ENCODE measurements around the gene LBP. TPM values are rescaled to one million over a fixed set of nuclear protein-coding genes. Genes with fewer than 3 reads are reported as not detected.

The LBP gene
- total RNA-seq, 1 experiment from 2014 or later, result 0.52 TPM

GRCh38 chr20:38372806-38373205 lies 26.5 kb downstream of the LBP start:
- H3K9ac ChIP-seq (ENCODE audit: extremely low read depth, insufficient read length, low read length), result no peak overlapping the region
- H3K9me3 Mint-ChIP-seq, result 0 out of 5 replicates have a peak, but pooled peaks cover 0 to 2% of the 10 kb centered on the region in 2 experiments
- H3K14ac ChIP-seq (ENCODE audit: insufficient read depth, low read length), result 0 out of 2 replicates have a peak overlapping the region, but pooled peaks have one; percentile 49
- no peak overlapping the region for H4K91ac ChIP-seq (ENCODE audit: insufficient read length, low read depth, low read length)
- H2BK20ac ChIP-seq (ENCODE audit: low read depth, low read length, poor library complexity, severe bottlenecking), result no peak overlapping the region
- H3K27ac Mint-ChIP-seq, result no peak overlapping the region
- no peak overlapping the region for H2BK12ac ChIP-seq (ENCODE audit: insufficient read length, low read depth, low read length)
- no peaks in the 10 kb centered on the region for H3K23me2 ChIP-seq (ENCODE audit: insufficient read length, low read depth, low read length, poor library complexity, severe bottlenecking)
- no peak overlapping the region for H4K8ac ChIP-seq (replicated peaks; ENCODE audit: insufficient read length, low read depth, low read length)
- no peaks in the 10 kb centered on the region for H4K20me1 ChIP-seq (ENCODE audit: control insufficient read depth, insufficient read depth, insufficient read length)
- no peak for DNase-seq
- no peak overlapping the region for H2BK5ac ChIP-seq (ENCODE audit: insufficient read length, low read length)
- no peak for TF ChIP-seq CTCF (conservative IDR thresholded peaks at IDR 0.05)
- H3T11ph ChIP-seq (ENCODE audit: low read length), result no peak overlapping the region
- peaks cover 11% of the 10 kb centered on the region for H3K27me3 Mint-ChIP-seq (ENCODE audit: low read depth)
- H3K4me2 ChIP-seq (ENCODE audit: insufficient read depth, insufficient read length, low read length), result no peak overlapping the region
- H3K56ac ChIP-seq (ENCODE audit: insufficient read length, low read depth, low read length), result no peak overlapping the region
- no peaks in the 10 kb centered on the region for H3K4me1 ChIP-seq (ENCODE audit: insufficient read depth, low read length)
- H2AFZ ChIP-seq (ENCODE audit: low read length), result no peak overlapping the region
- no peaks in the 10 kb centered on the region for H3K27me3 ChIP-seq (ENCODE audit: insufficient read depth, low read length)
- H3K79me1 ChIP-seq (ENCODE audit: insufficient read depth, low read depth, low read length, poor library complexity, severe bottlenecking), result no peaks in the 10 kb centered on the region
- H2AK5ac ChIP-seq (ENCODE audit: insufficient read length, low read length), result no peak overlapping the region
- H2BK120ac ChIP-seq (ENCODE audit: low read depth, low read length, poor library complexity, severe bottlenecking), result no peak overlapping the region
- H3K23ac ChIP-seq (ENCODE audit: insufficient read length, low read depth, low read length), result no peak overlapping the region
- H3K79me2 ChIP-seq (ENCODE audit: insufficient read depth, low read length), result no peaks in the 10 kb centered on the region
- no peak overlapping the region for H4K5ac ChIP-seq (ENCODE audit: insufficient read length, low read depth, low read length)
- H3K27ac ChIP-seq (ENCODE audit: insufficient read length, low read depth, low read length), result no peak overlapping the region
- peaks cover 16% of the 10 kb centered on the region in 2 experiments for H3K4me1 Mint-ChIP-seq
- H3K4ac ChIP-seq (ENCODE audit: low read depth, low read length), result no peak overlapping the region
- H3K18ac ChIP-seq (ENCODE audit: insufficient read length, low read depth, low read length), result no peak overlapping the region
- H3K36me3 Mint-ChIP-seq (ENCODE audit: insufficient read depth in 1 of 3, low read depth in 3 of 3), result no peaks in the 10 kb centered on the region; a peak in 1 of 7 replicates
- no peak overlapping the region for H3K4me3 Mint-ChIP-seq
- WGBS (ENCODE audit: extremely low coverage, insufficient read length, low lambda C conversion rate), result no CpG with 5 or more reads among the region's 5 CpGs
- no peaks in the 10 kb centered on the region for H3K9me3 ChIP-seq (ENCODE audit: control insufficient read depth, low read depth, low read length)
- no peak overlapping the region for H2BK15ac ChIP-seq (ENCODE audit: low read depth, low read length)

Data from H9 (cell line).